HepG2 (cell line): ENCODE results near the gene A4GNT. TPM values are rescaled to one million over a fixed set of nuclear protein-coding genes. Genes with fewer than 3 reads are reported as not detected.

ENCODE experiments used
- ATAC-seq: fragments of 200-7000 bp; cut with Tn5 transposase; 3 replicates; pipeline ENCODE4 v1.9.1; 2020; ENCODE audit warnings: mild to moderate bottlenecking, moderate library complexity
- BruUV-seq: library from RNA; stranded (reverse); fragments of 400-500 nt; replicated peaks from 2 replicates; lab custom pipeline; 2021; lab: Mats Ljungman, UMichigan
- CTCF ChIA-PET: fragments of 300-600 bp; formaldehyde crosslinking; extraction: SDS; loops from one replicate; lab custom pipeline; 2021; ENCODE audit warnings: low total read pairs, inconsistent platforms, low intra/inter-chr PET ratio; lab: Yijun Ruan, JAX
- POLR2A ChIA-PET: fragments of 350-600 bp; sonication (Branson Sonifier 250); formaldehyde crosslinking; loops from one replicate; lab custom pipeline; 2020; ENCODE audit warnings: antibody characterized with exemption, inconsistent platforms; lab: Yijun Ruan, JAX
- DNase-seq: peaks from one replicate; pipeline ENCODE4 v3.0.0-alpha.2; 2015; ENCODE audit warnings: low spot score
- FAIRE-seq: peaks from 3 replicates; lab custom pipeline; 2011; peaks lifted over from hg19 to GRCh38; lab: Jason Lieb, UNC
- H2AFZ ChIP-seq: one replicate; pipeline ENCODE4 v1.6.1; 2011; ENCODE audit warnings: low read length, inconsistent platforms
- H3K27ac ChIP-seq: fragments of 300-600 bp; 3 replicates; pipeline ENCODE4 v1.8.0; 2011; ENCODE audit warnings: mixed run types, mild to moderate bottlenecking, mixed read lengths, low read length, inconsistent platforms; ENCODE audit not compliant: insufficient read depth; ENCODE audit errors: extremely low read length
- H3K27me3 ChIP-seq, 2 experiments: fragments of 200-600 bp in 1 of 2; 2 replicates in 1 of 2; 3 replicates in 1 of 2; pipeline versions ENCODE4 v1.6.0 to v1.8.0; 2011; ENCODE audit warnings: low read length in 2 of 2, mild to moderate bottlenecking in 2 of 2, moderate library complexity in 2 of 2, inconsistent platforms in 1 of 2; ENCODE audit not compliant: insufficient read depth in 2 of 2, control insufficient read depth in 1 of 2
- H3K36me3 ChIP-seq, 2 experiments: fragments of 200-600 bp in 1 of 2; replicated peaks in 1 of 2; 2 replicates in 1 of 2; 3 replicates in 1 of 2; pipeline versions ENCODE4 v1.5.1 to v1.8.0; 2011; ENCODE audit warnings: low read length in 2 of 2, inconsistent platforms in 1 of 2; ENCODE audit not compliant: insufficient read depth in 2 of 2, control insufficient read depth in 1 of 2
- H3K4me1 ChIP-seq: 2 replicates; pipeline ENCODE4 v1.5.1; 2012; ENCODE audit warnings: low read length, inconsistent platforms; ENCODE audit not compliant: insufficient read depth
- H3K4me2 ChIP-seq: 2 replicates; pipeline ENCODE4 v1.6.0; 2011; ENCODE audit warnings: low read depth, low read length, inconsistent platforms
- H3K4me3 ChIP-seq, 3 experiments: fragments of 200-600 bp in 1 of 3; sonication (generic), shearing (Covaris generic) in 1 of 3; replicated peaks in 1 of 3; 2 replicates each; pipeline ENCODE4 v1.5.1; 2011 to 2016; ENCODE audit warnings: low read length in 3 of 3, inconsistent platforms in 2 of 3, low read depth in 2 of 3, mild to moderate bottlenecking in 2 of 3, control low read depth in 1 of 3, mixed read lengths in 1 of 3; ENCODE audit not compliant: insufficient read depth in 1 of 3
- H3K79me2 ChIP-seq: one replicate; pipeline ENCODE4 v1.6.1; 2011; ENCODE audit warnings: low read length, inconsistent platforms; ENCODE audit not compliant: insufficient read depth
- H3K9ac ChIP-seq: 2 replicates; pipeline ENCODE4 v1.6.0; 2011; ENCODE audit warnings: mild to moderate bottlenecking, low read depth, low read length, inconsistent platforms; ENCODE audit not compliant: insufficient read depth
- H3K9me3 ChIP-seq: 2 replicates; pipeline ENCODE4 v1.5.1; 2012; ENCODE audit warnings: mild to moderate bottlenecking, low read length
- H4K20me1 ChIP-seq: 2 replicates; pipeline ENCODE4 v1.6.0; 2011; ENCODE audit warnings: inconsistent platforms, mild to moderate bottlenecking, low read length, moderate library complexity; ENCODE audit not compliant: insufficient read depth
- ATAD3A ChIP-seq: sonication (generic); formaldehyde crosslinking; IDR thresholded peaks from 2 replicates; pipeline ENCODE4 v1.4.0; 2020; ENCODE audit warnings: missing genetic modification reagents
- ELF3 ChIP-seq: IDR thresholded peaks from 2 replicates; pipeline ENCODE4 v1.6.1; 2016; ENCODE audit warnings: missing genetic modification reagents, missing compliant biosample characterization
- FOXC1 ChIP-seq: sonication (generic); formaldehyde crosslinking; IDR thresholded peaks from 2 replicates; pipeline ENCODE4 v1.8.0; 2022; ENCODE audit warnings: mild to moderate bottlenecking, missing genetic modification reagents, borderline replicate concordance
- HNRNPK ChIP-seq: fragments of 200-400 bp; formaldehyde crosslinking; IDR thresholded peaks from 2 replicates; pipeline ENCODE4 v1.6.1; 2018; ENCODE audit warnings: low read length, low read depth, moderate library complexity, mild to moderate bottlenecking; ENCODE audit not compliant: poor library complexity, severe bottlenecking
- JARID2 ChIP-seq: sonication (generic); formaldehyde crosslinking; IDR thresholded peaks from 2 replicates; pipeline ENCODE4 v1.8.1; 2023; ENCODE audit warnings: missing genetic modification reagents, inconsistent platforms; ENCODE audit not compliant: insufficient replicate concordance
- MAF1 ChIP-seq: sonication (generic); formaldehyde crosslinking; IDR thresholded peaks from 2 replicates; pipeline ENCODE4 v1.5.0; 2020; ENCODE audit warnings: missing genetic modification reagents, borderline replicate concordance
- MTF2 ChIP-seq: sonication (generic); formaldehyde crosslinking; IDR thresholded peaks from 2 replicates; pipeline ENCODE4 v1.5.0; 2020; ENCODE audit warnings: missing genetic modification reagents, borderline replicate concordance
- PITX1 ChIP-seq: sonication (generic); formaldehyde crosslinking; IDR thresholded peaks from 2 replicates; pipeline ENCODE4 v1.5.1; 2020; ENCODE audit warnings: mild to moderate bottlenecking, missing genetic modification reagents
- SYNCRIP ChIP-seq: fragments of 200-400 bp; formaldehyde crosslinking; IDR thresholded peaks from 2 replicates; pipeline ENCODE4 v1.6.1; 2018; ENCODE audit warnings: mild to moderate bottlenecking, low read depth, low read length; ENCODE audit not compliant: insufficient read depth
- TEAD2 ChIP-seq: sonication (generic); formaldehyde crosslinking; IDR thresholded peaks from 2 replicates; pipeline ENCODE4 v1.9.0; 2021; ENCODE audit warnings: missing genetic modification reagents
- ZNF160 ChIP-seq: sonication (generic); formaldehyde crosslinking; IDR thresholded peaks from 2 replicates; pipeline ENCODE4 v1.8.0; 2022; ENCODE audit warnings: mild to moderate bottlenecking, inconsistent platforms, missing genetic modification reagents
- ZNF432 ChIP-seq: sonication (generic); formaldehyde crosslinking; IDR thresholded peaks from 2 replicates; pipeline ENCODE4 v1.5.0; 2020; ENCODE audit warnings: missing genetic modification reagents, mild to moderate bottlenecking, borderline replicate concordance
- ZNF446 ChIP-seq: sonication (generic); formaldehyde crosslinking; IDR thresholded peaks from 2 replicates; pipeline ENCODE4 v1.5.0; 2020; ENCODE audit warnings: mild to moderate bottlenecking, missing genetic modification reagents
- ZNF510 ChIP-seq: sonication (generic); formaldehyde crosslinking; IDR thresholded peaks from 2 replicates; pipeline ENCODE4 v1.4.0; 2020; ENCODE audit warnings: low read depth, mild to moderate bottlenecking, missing genetic modification reagents
- WGBS: methylation state at CpG from one replicate; pipeline ENCODE4 v1.1.6; 2017; ENCODE audit warnings: low lambda C conversion rate; 5-methylcytosine and 5-hydroxymethylcytosine counted together
- in situ Hi-C: cut with HindIII; loops from 2 replicates; pipeline ENCODE4 v1.10.0; 2017; ENCODE audit warnings: low pct_unique_long_range_greater_than_20kb; ENCODE audit not compliant: extremely low pct_ligation_motif_present
- intact Hi-C: fragments of 100-400 bp; cut with micrococcal nuclease; formaldehyde crosslinking; loops from one replicate; pipeline ENCODE4 v1.10.0; 2022; ENCODE audit not compliant: unreplicated experiment
- polyA plus RNA-seq, 8 experiments: library from polyadenylated mRNA; depleted of rRNA in 3 of 8; stranded (reverse) in 7 of 8; unstranded in 1 of 8; fragments of >200 nt; fragmentation: Illumina TruSeq in 4 of 8; extraction: Trizol in 4 of 8; gene quantifications; 2 replicates each; pipeline versions ENCODE4 v1.2.1 to v1.2.3, GENCODE V29; 2011 to 2016; ENCODE audit warnings: low read depth in 4 of 8, missing spikeins in 1 of 8, mixed read lengths in 1 of 8; ENCODE audit not compliant: insufficient read depth in 1 of 8
- total RNA-seq, 5 experiments: library from RNA; depleted of rRNA; stranded (reverse); fragments of >200 nt; fragmentation: Illumina TruSeq; extraction: Trizol; gene quantifications; 2 replicates each; pipeline ENCODE4 v1.2.3, GENCODE V29; 2016; ENCODE audit warnings: low read depth in 1 of 5
- TF ChIP-seq, protein P1 (sequence below): sonication (generic); formaldehyde crosslinking; IDR thresholded peaks from 2 replicates; pipeline ENCODE4 v1.4.0; 2020; ENCODE audit warnings: missing genetic modification reagents
- TF ChIP-seq, protein P2 (sequence below): sonication (generic); formaldehyde crosslinking; IDR thresholded peaks from 2 replicates; pipeline ENCODE4 v1.4.0; 2020; ENCODE audit warnings: mild to moderate bottlenecking, missing genetic modification reagents

The A4GNT gene
- total and polyA plus RNA-seq, 2 of the 13 experiments (the other 11 are each of a cell fraction or from before 2014, with no cell fraction given), result not detected

DNA sequence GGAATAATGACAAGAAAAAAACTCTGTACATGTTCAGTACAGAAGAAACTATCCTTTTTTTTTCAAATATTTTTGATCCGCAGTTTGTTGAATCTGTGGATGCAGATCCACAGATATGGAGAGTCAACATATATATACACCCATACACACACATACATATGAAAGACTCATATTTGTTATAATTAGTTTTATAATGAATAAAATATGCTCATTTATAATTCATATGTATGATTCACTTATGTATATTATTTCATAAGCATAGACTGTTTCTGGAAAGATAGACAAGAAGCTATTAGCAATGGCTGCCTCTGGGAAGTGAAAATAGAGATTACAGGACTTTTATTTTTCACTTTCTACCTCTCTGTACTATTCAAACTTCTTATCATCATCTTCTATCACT lies 26.6 kb downstream of the A4GNT start (continued):
- TF ChIP-seq PITX1 (CRISPR knock-in tag) (no peak), ELF3 (CRISPR knock-in tag) (no peak)
- TF ChIP-seq, all 625 proteins: peak for 0

DNA sequence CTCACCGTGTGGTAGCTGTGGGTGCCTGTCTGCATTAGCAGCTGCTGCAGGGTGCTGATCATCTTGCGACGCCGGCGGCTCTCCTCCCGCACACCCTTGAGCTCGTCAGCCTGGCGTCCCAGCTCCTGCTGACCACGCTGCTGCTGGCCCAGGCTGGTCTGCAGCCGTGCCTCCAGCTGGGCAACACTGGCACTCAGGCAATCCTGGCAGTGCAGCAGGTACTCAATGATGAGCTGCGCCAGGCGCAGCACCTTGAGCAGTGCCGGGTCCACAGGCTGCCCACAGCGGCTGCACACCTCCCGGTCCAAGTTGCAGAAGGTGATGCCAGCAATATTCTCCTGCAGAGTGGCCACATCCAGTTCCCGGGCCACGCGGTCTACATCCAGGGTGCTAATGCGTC lies 28.7 kb downstream of the A4GNT start:
- Histone ChIP-seq H4K20me1 (no peaks in the 10 kb centered on the region), H3K36me3 (no peaks in the 10 kb centered on the region; a peak in 1 of 5 replicates), H3K27ac (no peak overlapping the region), H3K4me3 (no peak overlapping the region), H3K27me3 (no peaks in the 10 kb centered on the region), H3K9me3 (no peaks in the 10 kb centered on the region), H3K4me2 (no peak overlapping the region), H3K79me2 (no peaks in the 10 kb centered on the region), H2AFZ (no peak overlapping the region), H3K9ac (no peak overlapping the region), H3K4me1 (no peaks in the 10 kb centered on the region)
- CTCF ChIA-PET, result no interaction called here
- intact Hi-C loops (no loop called here), in situ Hi-C loops (no loop called here)
- ATAC-seq, result no peak; the same call in 2 of the 3 replicates
- POLR2A ChIA-PET, result no interaction called here
- DNase-seq, result no peak
- WGBS, result 90% methylated on average over 16 of the region's 19 CpGs
- no peak for FAIRE-seq
- no peak for TF ChIP-seq ZNF160 (CRISPR knock-in tag)
- no peak for TF ChIP-seq TEAD2 (CRISPR knock-in tag)
- no peak for TF ChIP-seq HNRNPK
- TF ChIP-seq JARID2 (CRISPR knock-in tag), result no peak
- no peak for TF ChIP-seq ZNF446 (CRISPR knock-in tag)
- TF ChIP-seq FOXC1 (CRISPR knock-in tag), result no peak
- no peak for TF ChIP-seq ATAD3A
- TF ChIP-seq SYNCRIP, result no peak
- no peak for TF ChIP-seq ZNF510 (CRISPR knock-in tag)
- TF ChIP-seq ZNF432 (CRISPR knock-in tag), result no peak
- TF ChIP-seq, protein P1, sequence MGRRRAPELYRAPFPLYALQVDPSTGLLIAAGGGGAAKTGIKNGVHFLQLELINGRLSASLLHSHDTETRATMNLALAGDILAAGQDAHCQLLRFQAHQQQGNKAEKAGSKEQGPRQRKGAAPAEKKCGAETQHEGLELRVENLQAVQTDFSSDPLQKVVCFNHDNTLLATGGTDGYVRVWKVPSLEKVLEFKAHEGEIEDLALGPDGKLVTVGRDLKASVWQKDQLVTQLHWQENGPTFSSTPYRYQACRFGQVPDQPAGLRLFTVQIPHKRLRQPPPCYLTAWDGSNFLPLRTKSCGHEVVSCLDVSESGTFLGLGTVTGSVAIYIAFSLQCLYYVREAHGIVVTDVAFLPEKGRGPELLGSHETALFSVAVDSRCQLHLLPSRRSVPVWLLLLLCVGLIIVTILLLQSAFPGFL (CRISPR knock-in tag), result no peak
- TF ChIP-seq, protein P2, sequence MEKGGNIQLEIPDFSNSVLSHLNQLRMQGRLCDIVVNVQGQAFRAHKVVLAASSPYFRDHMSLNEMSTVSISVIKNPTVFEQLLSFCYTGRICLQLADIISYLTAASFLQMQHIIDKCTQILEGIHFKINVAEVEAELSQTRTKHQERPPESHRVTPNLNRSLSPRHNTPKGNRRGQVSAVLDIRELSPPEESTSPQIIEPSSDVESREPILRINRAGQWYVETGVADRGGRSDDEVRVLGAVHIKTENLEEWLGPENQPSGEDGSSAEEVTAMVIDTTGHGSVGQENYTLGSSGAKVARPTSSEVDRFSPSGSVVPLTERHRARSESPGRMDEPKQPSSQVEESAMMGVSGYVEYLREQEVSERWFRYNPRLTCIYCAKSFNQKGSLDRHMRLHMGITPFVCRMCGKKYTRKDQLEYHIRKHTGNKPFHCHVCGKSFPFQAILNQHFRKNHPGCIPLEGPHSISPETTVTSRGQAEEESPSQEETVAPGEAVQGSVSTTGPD, result no peak
- TF ChIP-seq MTF2, result no peak
- no peak for TF ChIP-seq MAF1
- BruUV-seq, result no TSS peak
